ENCODE measurements around the gene FBXW11.
"Not testable (repeated sequence)": the region's sequence is repeated elsewhere in the genome, so short reads cannot be mapped to it uniquely, and the experiment has no call there.

The FBXW11 gene

GRCh38 chr5:171956314-171956713, 50.1 kb downstream of the FBXW11 start:
- in situ Hi-C loops (cut with MboI; ENCODE audit: low sequenced_read_pairs): no loop called here

- in situ Hi-C loops (cut with MboI; ENCODE audit: low sequenced_read_pairs): no loop called here
Observed at GRCh38 chr5:171955761-171956160, 50.7 kb downstream of the FBXW11 start.

- in situ Hi-C loops (cut with MboI; ENCODE audit: low sequenced_read_pairs): no loop called here
Observed at GRCh38 chr5:171954721-171955120, 51.7 kb downstream of the FBXW11 start.

- in situ Hi-C loops (cut with MboI; ENCODE audit: low sequenced_read_pairs): no loop called here
Observed at GRCh38 chr5:171953860-171954701, 52.4 kb downstream of the FBXW11 start.

- in situ Hi-C loops (cut with MboI; ENCODE audit: low sequenced_read_pairs): no loop called here
Observed at GRCh38 chr5:171952021-171952420, 54.4 kb downstream of the FBXW11 start.

- in situ Hi-C loops (cut with MboI; ENCODE audit: low sequenced_read_pairs): no loop called here
Observed at GRCh38 chr5:171951218-171951617, 55.2 kb downstream of the FBXW11 start.

- in situ Hi-C loops (cut with MboI; ENCODE audit: low sequenced_read_pairs): no loop called here
Observed at GRCh38 chr5:171946000-171946781, 60.2 kb downstream of the FBXW11 start.

- in situ Hi-C loops (cut with MboI; ENCODE audit: low sequenced_read_pairs): no loop called here
Observed at GRCh38 chr5:171945476-171945875, 61.0 kb downstream of the FBXW11 start.

- in situ Hi-C loops (cut with MboI; ENCODE audit: low sequenced_read_pairs): no loop called here
Observed at GRCh38 chr5:171945066-171945465, 61.4 kb downstream of the FBXW11 start.

GRCh38 chr5:171942112-171942516, 64.3 kb downstream of the FBXW11 start:
- in situ Hi-C loops (cut with MboI; ENCODE audit: low sequenced_read_pairs): not testable (repeated sequence)

- in situ Hi-C loops (cut with MboI; ENCODE audit: low sequenced_read_pairs): not testable (repeated sequence)
Observed at GRCh38 chr5:171941675-171942074, 64.8 kb downstream of the FBXW11 start.

- in situ Hi-C loops (cut with MboI; ENCODE audit: low sequenced_read_pairs): not testable (repeated sequence)
Observed at GRCh38 chr5:171941275-171941674, 65.2 kb downstream of the FBXW11 start.

GRCh38 chr5:171939951-171940350, 66.5 kb downstream of the FBXW11 start:
- in situ Hi-C loops (cut with MboI; ENCODE audit: low sequenced_read_pairs): no loop called here

- in situ Hi-C loops (cut with MboI; ENCODE audit: low sequenced_read_pairs): no loop called here
Observed at GRCh38 chr5:171938358-171938757, 68.1 kb downstream of the FBXW11 start.

- in situ Hi-C loops (cut with MboI; ENCODE audit: low sequenced_read_pairs): no loop called here
Observed at GRCh38 chr5:171937351-171937750, 69.1 kb downstream of the FBXW11 start.

GRCh38 chr5:171934586-171934985, 71.9 kb downstream of the FBXW11 start:
- in situ Hi-C loops (cut with MboI; ENCODE audit: low sequenced_read_pairs): no loop called here

- in situ Hi-C loops (cut with MboI; ENCODE audit: low sequenced_read_pairs): no loop called here
Observed at GRCh38 chr5:171931163-171931562, 75.3 kb downstream of the FBXW11 start.

- in situ Hi-C loops (cut with MboI; ENCODE audit: low sequenced_read_pairs): no loop called here
Observed at GRCh38 chr5:171927345-171927941, 79.0 kb downstream of the FBXW11 start.

- in situ Hi-C loops (cut with MboI; ENCODE audit: low sequenced_read_pairs): no loop called here
Observed at GRCh38 chr5:171926311-171926710, 80.1 kb downstream of the FBXW11 start.

- in situ Hi-C loops (cut with MboI; ENCODE audit: low sequenced_read_pairs): no loop called here
Observed at GRCh38 chr5:171924493-171925122, 81.8 kb downstream of the FBXW11 start.

GRCh38 chr5:171920765-171921391, 85.6 kb downstream of the FBXW11 start:
- in situ Hi-C loops (cut with MboI; ENCODE audit: low sequenced_read_pairs): no loop called here

Data from hTERT RPE-1 (cell line).